Tibial artery (tissue), 4 donors: ENCODE data around the gene FAM124A.

Source experiments
- DNase-seq, 2 donors: peaks; one replicate each; pipeline ENCODE4 v3.0.0-alpha.2; 2019
- H3K27ac ChIP-seq, 2 donors: fragments of 200-600 bp; sonication (generic) in 1 of 2; 1 replicate in 1 of 2; 2 replicates in 1 of 2; pipeline ENCODE4 v1.5.1; 2018 to 2019; ENCODE audit warnings: mild to moderate bottlenecking in 1 of 2
- H3K27me3 ChIP-seq, 2 donors: fragments of 200-600 bp; sonication (generic) in 1 of 2; one replicate each; pipeline versions ENCODE4 v1.5.1 to v1.6.0; 2016 to 2019
- H3K36me3 ChIP-seq, 3 donors: fragments of 200-600 bp; sonication (generic) in 2 of 3; one replicate each; pipeline ENCODE4 v1.5.1; 2016 to 2019; ENCODE audit warnings: mild to moderate bottlenecking in 2 of 3
- H3K4me1 ChIP-seq, 4 donors: fragments of 200-600 bp; sonication (generic) in 2 of 4; 1 replicate in 3 of 4; 2 replicates in 1 of 4; pipeline ENCODE4 v1.5.1; 2016 to 2019
- H3K4me3 ChIP-seq, 2 donors: fragments of 200-600 bp; sonication (generic) in 1 of 2; 1 replicate in 1 of 2; 2 replicates in 1 of 2; pipeline ENCODE4 v1.5.1; 2018 to 2019; ENCODE audit warnings: mild to moderate bottlenecking in 2 of 2
- H3K9me3 ChIP-seq, 3 donors: fragments of 200-600 bp; sonication (generic) in 1 of 3; one replicate each; pipeline ENCODE4 v1.5.1; 2016 to 2019
- intact Hi-C: fragments of 100-400 bp; cut with DNase I; formaldehyde crosslinking; loops from one replicate; pipeline ENCODE4 v1.15.0; 2023; ENCODE audit warnings: low total_unique reads
- TF ChIP-seq, protein P1 (sequence below), 2 experiments: fragments of 200-600 bp in 1 of 2; fragments of 450-650 bp in 1 of 2; IDR thresholded peaks; one replicate each; pipeline ENCODE4 v1.5.1; 2017 to 2019; ENCODE audit warnings: antibody characterized with exemption in 2 of 2, mild to moderate bottlenecking in 1 of 2, moderate library complexity in 1 of 2

The FAM124A gene

DNA sequence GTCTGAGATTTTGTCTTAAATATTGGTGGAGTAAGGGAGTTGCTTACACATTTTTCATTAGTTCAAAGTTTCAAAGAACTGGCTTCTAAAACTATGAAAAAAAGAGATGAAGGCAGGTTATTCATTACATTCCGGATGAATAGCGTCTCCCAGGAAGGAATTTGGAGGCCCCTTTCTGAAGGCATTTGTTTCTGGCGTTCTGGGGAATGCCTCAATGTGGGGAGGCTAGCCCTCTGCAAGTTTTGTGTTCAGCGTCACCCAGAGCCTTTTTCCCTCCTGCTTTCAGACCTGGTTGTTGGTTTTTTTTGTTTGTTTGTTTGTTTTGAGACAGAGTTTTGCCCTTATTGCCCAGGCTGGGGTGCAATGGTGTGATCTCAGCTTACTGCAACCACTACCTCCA is 21.0 kb downstream of the FAM124A start:
- H3K27ac ChIP-seq, result no peak overlapping the region
- H3K4me1 ChIP-seq, result peaks cover 0 to 20% (median 11%) of the 10 kb centered on the region in 4 donors
- H3K36me3 ChIP-seq, result no peaks in the 10 kb centered on the region
- H3K4me3 ChIP-seq, result no peak overlapping the region
- no peaks in the 10 kb centered on the region for H3K27me3 ChIP-seq
- no peak for DNase-seq
- intact Hi-C loops, result no loop called here
- H3K9me3 ChIP-seq, result no peaks in the 10 kb centered on the region
- TF ChIP-seq, protein P1, sequence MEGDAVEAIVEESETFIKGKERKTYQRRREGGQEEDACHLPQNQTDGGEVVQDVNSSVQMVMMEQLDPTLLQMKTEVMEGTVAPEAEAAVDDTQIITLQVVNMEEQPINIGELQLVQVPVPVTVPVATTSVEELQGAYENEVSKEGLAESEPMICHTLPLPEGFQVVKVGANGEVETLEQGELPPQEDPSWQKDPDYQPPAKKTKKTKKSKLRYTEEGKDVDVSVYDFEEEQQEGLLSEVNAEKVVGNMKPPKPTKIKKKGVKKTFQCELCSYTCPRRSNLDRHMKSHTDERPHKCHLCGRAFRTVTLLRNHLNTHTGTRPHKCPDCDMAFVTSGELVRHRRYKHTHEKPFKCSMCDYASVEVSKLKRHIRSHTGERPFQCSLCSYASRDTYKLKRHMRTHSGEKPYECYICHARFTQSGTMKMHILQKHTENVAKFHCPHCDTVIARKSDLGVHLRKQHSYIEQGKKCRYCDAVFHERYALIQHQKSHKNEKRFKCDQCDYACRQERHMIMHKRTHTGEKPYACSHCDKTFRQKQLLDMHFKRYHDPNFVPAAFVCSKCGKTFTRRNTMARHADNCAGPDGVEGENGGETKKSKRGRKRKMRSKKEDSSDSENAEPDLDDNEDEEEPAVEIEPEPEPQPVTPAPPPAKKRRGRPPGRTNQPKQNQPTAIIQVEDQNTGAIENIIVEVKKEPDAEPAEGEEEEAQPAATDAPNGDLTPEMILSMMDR (IDR thresholded peaks at IDR 0.05), result no peak

DNA sequence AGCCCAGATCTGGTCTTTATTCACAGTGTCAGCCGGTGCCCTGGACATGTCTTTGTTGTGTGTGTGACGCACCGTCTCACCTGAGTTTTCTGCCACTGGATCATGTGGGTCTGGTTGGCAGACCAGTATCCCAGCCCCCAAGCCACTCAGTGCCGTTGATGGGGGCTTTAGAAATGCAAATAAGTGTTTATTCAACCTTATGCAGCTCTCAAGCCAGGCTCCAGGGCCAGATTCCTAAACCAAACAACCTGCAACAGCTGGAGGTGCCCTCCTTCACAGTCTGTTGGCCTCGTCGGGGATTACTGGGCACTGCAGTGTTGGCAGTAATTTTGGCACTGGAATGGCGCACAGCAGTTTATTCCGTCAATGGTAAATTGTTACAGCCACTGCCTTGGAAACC is 21.6 kb downstream of the FAM124A start:
- no peak for DNase-seq
- no peak overlapping the region for H3K27ac ChIP-seq
- TF ChIP-seq, protein P1 (IDR thresholded peaks at IDR 0.05), result no peak
- H3K4me1 ChIP-seq, result peaks cover 0 to 20% (median 11%) of the 10 kb centered on the region in 4 donors
- no peak overlapping the region for H3K4me3 ChIP-seq
- H3K9me3 ChIP-seq, result no peaks in the 10 kb centered on the region
- intact Hi-C loops, result no loop called here
- H3K27me3 ChIP-seq, result no peaks in the 10 kb centered on the region
- H3K36me3 ChIP-seq, result no peaks in the 10 kb centered on the region

DNA sequence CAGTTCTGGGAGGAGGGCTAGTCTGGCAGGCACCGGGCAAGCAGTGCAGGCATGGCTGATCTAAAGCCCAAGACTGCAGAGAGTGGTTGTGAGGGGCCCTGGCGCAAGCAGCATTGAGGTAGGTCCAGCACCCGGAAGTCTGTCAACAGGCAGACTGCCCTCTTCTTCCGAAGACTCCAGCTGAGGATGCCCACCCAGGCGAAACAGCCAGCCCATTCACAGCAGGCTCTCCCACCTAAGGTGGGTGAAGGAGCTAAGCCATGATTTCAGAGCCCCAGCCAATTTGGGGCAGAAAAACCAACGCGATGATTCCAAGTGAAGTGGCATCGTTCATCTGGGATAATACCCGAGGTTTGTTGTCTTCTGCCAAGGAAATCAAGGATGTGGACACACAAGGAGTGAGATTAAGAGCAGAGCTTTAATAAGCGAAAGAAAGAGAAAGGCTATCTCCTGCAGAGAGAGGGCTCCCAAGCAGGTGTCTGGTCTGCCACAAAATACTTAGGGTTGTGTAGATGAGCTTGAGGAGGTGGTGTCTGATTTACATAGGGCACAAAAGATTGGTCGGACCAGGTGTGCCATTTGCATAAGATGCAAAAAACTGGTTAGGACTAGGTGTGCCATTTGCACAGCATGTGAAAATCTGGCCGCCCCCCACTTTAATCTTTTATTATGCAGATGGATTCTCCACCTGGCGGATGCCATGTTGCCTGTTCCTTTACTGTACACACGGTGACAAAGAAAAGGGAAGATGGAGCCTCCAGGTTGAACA is 22.6 kb downstream of the FAM124A start:
- Histone ChIP-seq H3K4me1 (peaks cover 0 to 20% (median 11%) of the 10 kb centered on the region in 4 donors), H3K27me3 (no peaks in the 10 kb centered on the region), H3K4me3 (no peak overlapping the region), H3K27ac (no peak overlapping the region), H3K36me3 (no peaks in the 10 kb centered on the region), H3K9me3 (no peaks in the 10 kb centered on the region)
- no peak for DNase-seq
- intact Hi-C loops, result no loop called here
- TF ChIP-seq, protein P1 (IDR thresholded peaks at IDR 0.05), result no peak

DNA sequence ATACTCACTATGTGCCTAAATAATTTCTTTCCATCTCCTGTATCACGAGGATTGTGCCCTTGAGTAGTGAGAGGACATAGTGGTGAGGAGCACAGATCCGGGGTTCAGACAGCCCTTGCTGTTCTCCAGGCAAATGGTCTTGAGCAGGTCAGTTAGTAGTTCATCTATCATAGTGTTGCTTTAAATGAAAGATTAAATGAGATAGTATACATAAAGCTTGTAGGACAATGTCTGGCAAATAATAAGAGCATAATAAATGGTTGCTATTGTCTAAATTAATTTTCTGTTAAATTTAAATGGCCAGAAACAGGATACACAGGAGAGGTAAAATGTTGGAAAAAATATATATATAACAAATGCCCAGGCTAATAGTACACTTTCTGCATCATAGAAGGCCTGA is 23.4 kb downstream of the FAM124A start:
- peaks cover 0 to 19% (median 11%) of the 10 kb centered on the region in 4 donors for H3K4me1 ChIP-seq
- intact Hi-C loops, result no loop called here
- no peak for DNase-seq
- no peaks in the 10 kb centered on the region for H3K9me3 ChIP-seq
- TF ChIP-seq, protein P1 (IDR thresholded peaks at IDR 0.05), result no peak
- no peaks in the 10 kb centered on the region for H3K27me3 ChIP-seq
- H3K4me3 ChIP-seq, result no peak overlapping the region
- no peak overlapping the region for H3K27ac ChIP-seq
- no peaks in the 10 kb centered on the region for H3K36me3 ChIP-seq

DNA sequence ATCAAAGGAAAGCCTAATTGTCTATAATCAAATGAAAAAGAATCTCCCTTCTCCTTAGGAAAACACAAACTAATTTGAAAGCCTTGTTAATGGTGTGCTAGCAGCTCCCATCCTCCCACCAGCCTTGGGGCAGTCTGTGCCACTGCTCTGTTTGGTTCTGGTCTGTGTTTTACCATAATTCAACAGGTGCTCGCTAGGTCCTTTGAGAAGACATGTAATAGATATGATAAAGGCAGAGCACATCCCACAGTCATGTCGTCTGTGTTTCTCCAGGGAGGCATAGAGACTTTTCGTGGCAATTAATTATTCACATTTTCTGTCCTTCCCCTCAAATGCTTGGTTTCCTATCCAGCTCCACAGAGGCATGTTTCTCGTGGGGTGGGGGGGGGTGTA is 23.8 kb downstream of the FAM124A start:
- Histone ChIP-seq H3K4me3 (no peak overlapping the region), H3K27ac (no peak overlapping the region), H3K27me3 (no peaks in the 10 kb centered on the region), H3K36me3 (no peaks in the 10 kb centered on the region), H3K4me1 (peaks cover 0 to 15% (median 11%) of the 10 kb centered on the region in 4 donors), H3K9me3 (no peaks in the 10 kb centered on the region)
- intact Hi-C loops, result no loop called here
- TF ChIP-seq, protein P1 (IDR thresholded peaks at IDR 0.05), result no peak
- DNase-seq, result no peak
